PC-3 (cell line): ENCODE measurements around the gene RGS14.

Source experiments
- EZH2 ChIP-seq: fragments of 300-600 bp; sonication (generic); IDR thresholded peaks from one replicate; pipeline ENCODE4 v1.6.1; 2017; ENCODE audit warnings: antibody characterized with exemption, mild to moderate bottlenecking, low read length; ENCODE audit not compliant: unreplicated experiment
- EZH2phosphoT487 ChIP-seq: fragments of 300-600 bp; sonication (generic); IDR thresholded peaks from 2 replicates; pipeline ENCODE4 v1.6.1; 2018; ENCODE audit warnings: mild to moderate bottlenecking, antibody characterized with exemption, low read length, borderline replicate concordance
- TF ChIP-seq, protein P1 (sequence below): fragments of 300-600 bp; sonication (generic); conservative IDR thresholded peaks from 2 replicates; pipeline ENCODE4 v1.5.1; 2017; ENCODE audit warnings: antibody characterized with exemption, low read depth, mild to moderate bottlenecking, low read length

- TF ChIP-seq, protein P1, sequence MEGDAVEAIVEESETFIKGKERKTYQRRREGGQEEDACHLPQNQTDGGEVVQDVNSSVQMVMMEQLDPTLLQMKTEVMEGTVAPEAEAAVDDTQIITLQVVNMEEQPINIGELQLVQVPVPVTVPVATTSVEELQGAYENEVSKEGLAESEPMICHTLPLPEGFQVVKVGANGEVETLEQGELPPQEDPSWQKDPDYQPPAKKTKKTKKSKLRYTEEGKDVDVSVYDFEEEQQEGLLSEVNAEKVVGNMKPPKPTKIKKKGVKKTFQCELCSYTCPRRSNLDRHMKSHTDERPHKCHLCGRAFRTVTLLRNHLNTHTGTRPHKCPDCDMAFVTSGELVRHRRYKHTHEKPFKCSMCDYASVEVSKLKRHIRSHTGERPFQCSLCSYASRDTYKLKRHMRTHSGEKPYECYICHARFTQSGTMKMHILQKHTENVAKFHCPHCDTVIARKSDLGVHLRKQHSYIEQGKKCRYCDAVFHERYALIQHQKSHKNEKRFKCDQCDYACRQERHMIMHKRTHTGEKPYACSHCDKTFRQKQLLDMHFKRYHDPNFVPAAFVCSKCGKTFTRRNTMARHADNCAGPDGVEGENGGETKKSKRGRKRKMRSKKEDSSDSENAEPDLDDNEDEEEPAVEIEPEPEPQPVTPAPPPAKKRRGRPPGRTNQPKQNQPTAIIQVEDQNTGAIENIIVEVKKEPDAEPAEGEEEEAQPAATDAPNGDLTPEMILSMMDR = no peak
- TF ChIP-seq EZH2phosphoT487 (no peak), EZH2 (no peak)
Observed at GRCh38 chr5:177393990-177394389, 36.3 kb downstream of the RGS14 start.
